ENCODE measurements around the gene VARS2. TPM values are rescaled to one million over a fixed set of nuclear protein-coding genes. Genes with fewer than 3 reads are reported as not detected.
A peak's percentile ranks its signal among the peaks of the same experiment; 100 is the strongest.
"Not testable (repeated sequence)": the region's sequence is repeated elsewhere in the genome, so short reads cannot be mapped to it uniquely, and the experiment has no call there.

VARS2 gene
- total RNA-seq: 24.6 and 26.3 TPM in 2 replicates

GRCh38 chr6:30914076-30914853 lies at the start of gene VARS2:
VARS2 (plus strand) TSS chr6:30914238; CDS start chr6:30914837, 599 bp downstream.
- no peaks in the 10 kb centered on the region for H3K27me3 ChIP-seq (ENCODE audit: control insufficient read depth, insufficient read depth, low read length)
- no peak for FAIRE-seq
- DNase-seq (ENCODE audit: low read depth): peak; percentile 86
- peaks cover 16% of the 10 kb centered on the region for H3K36me3 ChIP-seq (ENCODE audit: control insufficient read depth, insufficient read depth, low read length)
- peak within 1 kb of the TSS; percentile 55 for H3K4me3 ChIP-seq (ENCODE audit: low read depth, low read length)
- TF ChIP-seq, protein P1, sequence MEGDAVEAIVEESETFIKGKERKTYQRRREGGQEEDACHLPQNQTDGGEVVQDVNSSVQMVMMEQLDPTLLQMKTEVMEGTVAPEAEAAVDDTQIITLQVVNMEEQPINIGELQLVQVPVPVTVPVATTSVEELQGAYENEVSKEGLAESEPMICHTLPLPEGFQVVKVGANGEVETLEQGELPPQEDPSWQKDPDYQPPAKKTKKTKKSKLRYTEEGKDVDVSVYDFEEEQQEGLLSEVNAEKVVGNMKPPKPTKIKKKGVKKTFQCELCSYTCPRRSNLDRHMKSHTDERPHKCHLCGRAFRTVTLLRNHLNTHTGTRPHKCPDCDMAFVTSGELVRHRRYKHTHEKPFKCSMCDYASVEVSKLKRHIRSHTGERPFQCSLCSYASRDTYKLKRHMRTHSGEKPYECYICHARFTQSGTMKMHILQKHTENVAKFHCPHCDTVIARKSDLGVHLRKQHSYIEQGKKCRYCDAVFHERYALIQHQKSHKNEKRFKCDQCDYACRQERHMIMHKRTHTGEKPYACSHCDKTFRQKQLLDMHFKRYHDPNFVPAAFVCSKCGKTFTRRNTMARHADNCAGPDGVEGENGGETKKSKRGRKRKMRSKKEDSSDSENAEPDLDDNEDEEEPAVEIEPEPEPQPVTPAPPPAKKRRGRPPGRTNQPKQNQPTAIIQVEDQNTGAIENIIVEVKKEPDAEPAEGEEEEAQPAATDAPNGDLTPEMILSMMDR (IDR thresholded peaks at IDR 0.05; ENCODE audit: insufficient read depth, low read length, severe bottlenecking): peak; percentile 63

- TF ChIP-seq, protein P1 (IDR thresholded peaks at IDR 0.05; ENCODE audit: insufficient read depth, low read length, severe bottlenecking): no peak
- no peak overlapping the region for H3K4me3 ChIP-seq (ENCODE audit: low read depth, low read length)
- FAIRE-seq (no peak), DNase-seq (ENCODE audit: low read depth) (no peak)
- no peaks in the 10 kb centered on the region for H3K27me3 ChIP-seq (ENCODE audit: control insufficient read depth, insufficient read depth, low read length)
- no peaks in the 10 kb centered on the region for H3K36me3 ChIP-seq (ENCODE audit: control insufficient read depth, insufficient read depth, low read length)
These were observed 49.7 kb upstream of the VARS2 start for GRCh38 chr6:30864325-30864724.

DNA sequence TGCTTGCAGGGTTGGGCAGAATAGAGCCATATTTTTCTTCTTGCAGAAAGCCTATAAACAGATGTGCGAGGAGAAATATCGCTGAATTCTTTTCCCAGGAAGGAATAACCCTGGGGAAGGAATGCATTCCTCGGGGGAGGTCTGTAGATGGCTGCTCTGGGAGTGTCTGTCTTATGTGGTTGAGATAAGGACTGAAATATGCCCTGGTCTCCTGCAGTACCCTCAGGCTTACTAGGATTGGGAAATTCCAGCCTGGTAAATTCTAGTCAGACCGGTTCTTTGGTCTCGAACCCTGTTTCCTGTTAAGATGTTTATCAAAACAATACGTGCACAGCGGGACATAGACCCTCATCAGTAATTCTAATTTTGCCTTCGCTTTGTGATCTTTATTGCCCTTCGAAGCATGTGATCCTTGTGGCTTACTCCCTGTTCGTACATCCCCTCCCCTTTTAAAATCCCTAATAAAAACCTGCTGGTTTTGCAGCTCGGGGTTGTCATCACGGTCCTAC lies 44.7 kb upstream of the VARS2 start:
- not testable (repeated sequence) for DNase-seq (ENCODE audit: low read depth); H3K36me3 ChIP-seq (ENCODE audit: control insufficient read depth, insufficient read depth, low read length); H3K27me3 ChIP-seq (ENCODE audit: control insufficient read depth, insufficient read depth, low read length); H3K4me3 ChIP-seq (ENCODE audit: low read depth, low read length); FAIRE-seq

DNA sequence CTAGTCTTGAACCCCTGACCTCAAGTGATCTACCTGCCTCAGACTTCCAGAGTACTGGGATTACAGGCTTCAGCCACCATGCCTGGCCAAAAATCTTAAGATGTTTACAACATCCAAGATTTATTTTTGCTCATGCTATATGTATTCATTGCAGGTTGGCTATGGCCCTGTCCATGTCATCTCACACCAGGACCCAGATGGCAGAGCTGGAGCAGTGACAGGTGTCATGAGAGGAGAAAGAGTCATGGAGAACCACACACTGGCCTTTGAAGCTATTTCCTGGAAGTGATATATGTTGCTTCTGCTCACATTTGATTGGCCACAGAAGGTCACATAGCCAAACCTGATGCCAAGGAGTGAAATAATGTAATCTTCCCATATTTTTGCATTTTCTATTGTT lies 43.5 kb upstream of the VARS2 start:
- H3K36me3 ChIP-seq (ENCODE audit: control insufficient read depth, insufficient read depth, low read length): no peaks in the 10 kb centered on the region
- no peak for DNase-seq (ENCODE audit: low read depth)
- no peak for FAIRE-seq
- no peak overlapping the region for H3K4me3 ChIP-seq (ENCODE audit: low read depth, low read length)
- TF ChIP-seq, protein P1 (IDR thresholded peaks at IDR 0.05; ENCODE audit: insufficient read depth, low read length, severe bottlenecking): no peak
- no peaks in the 10 kb centered on the region for H3K27me3 ChIP-seq (ENCODE audit: control insufficient read depth, insufficient read depth, low read length)

DNA sequence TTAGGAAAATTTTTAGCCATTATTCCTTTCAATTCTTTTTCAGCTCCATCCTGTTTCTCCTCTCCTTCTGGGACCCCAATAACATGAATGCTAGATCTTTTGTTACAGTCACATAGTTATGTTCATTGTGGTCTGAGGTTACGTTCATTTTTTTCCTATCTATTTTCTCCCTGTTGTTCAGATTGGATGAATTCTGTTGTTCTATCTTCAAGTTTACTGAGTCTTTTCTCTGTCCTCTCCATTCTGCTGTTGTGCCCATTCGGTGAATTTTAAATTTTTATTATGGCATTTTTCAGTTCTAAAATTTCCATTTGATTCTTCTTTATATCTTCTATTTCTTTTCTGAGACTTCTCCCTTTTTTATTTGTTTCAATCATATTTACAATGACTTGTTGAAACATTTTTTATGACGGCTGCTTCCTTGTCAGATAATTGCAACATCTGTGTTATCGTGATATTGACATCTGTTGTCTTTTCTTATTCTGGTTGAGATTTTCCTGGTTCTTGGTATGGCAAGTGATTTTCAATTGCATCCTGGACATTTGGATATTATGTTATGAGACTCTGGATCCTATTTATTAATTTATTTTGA lies 42.4 kb upstream of the VARS2 start:
- FAIRE-seq (no peak), DNase-seq (ENCODE audit: low read depth) (no peak)
- TF ChIP-seq, protein P1 (IDR thresholded peaks at IDR 0.05; ENCODE audit: insufficient read depth, low read length, severe bottlenecking): no peak
- H3K36me3 ChIP-seq (ENCODE audit: control insufficient read depth, insufficient read depth, low read length): no peaks in the 10 kb centered on the region
- no peaks in the 10 kb centered on the region for H3K27me3 ChIP-seq (ENCODE audit: control insufficient read depth, insufficient read depth, low read length)
- H3K4me3 ChIP-seq (ENCODE audit: low read depth, low read length): no peak overlapping the region

DNA sequence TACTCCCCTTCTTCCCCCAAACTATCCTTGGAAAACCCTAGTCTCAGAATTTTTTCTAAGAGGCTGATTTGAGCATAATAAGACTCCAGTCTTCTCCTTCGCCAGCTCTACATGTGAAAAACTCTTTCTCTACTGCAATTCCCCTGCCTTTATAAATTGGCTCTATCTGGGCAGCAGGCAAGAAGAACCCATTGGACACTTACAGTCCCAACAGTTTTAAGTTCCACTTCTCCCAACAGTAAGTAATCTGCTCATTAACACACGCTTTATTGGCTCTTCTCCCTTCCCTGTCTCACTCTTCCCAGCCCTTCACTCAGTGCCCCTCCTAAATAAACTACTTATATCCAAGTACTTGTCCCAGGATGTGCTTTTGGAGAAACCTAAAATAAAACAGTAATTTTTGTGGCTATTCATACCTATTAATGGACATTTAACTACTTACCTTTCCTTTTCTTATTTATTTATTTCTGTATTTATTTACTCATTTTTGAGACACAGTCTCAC lies 40.8 kb upstream of the VARS2 start:
- Histone ChIP-seq H3K27me3 (ENCODE audit: control insufficient read depth, insufficient read depth, low read length) (no peaks in the 10 kb centered on the region), H3K4me3 (ENCODE audit: low read depth, low read length) (no peak overlapping the region), H3K36me3 (ENCODE audit: control insufficient read depth, insufficient read depth, low read length) (no peaks in the 10 kb centered on the region)
- no peak for DNase-seq (ENCODE audit: low read depth)
- FAIRE-seq: no peak
- TF ChIP-seq, protein P1 (IDR thresholded peaks at IDR 0.05; ENCODE audit: insufficient read depth, low read length, severe bottlenecking): no peak

DNA sequence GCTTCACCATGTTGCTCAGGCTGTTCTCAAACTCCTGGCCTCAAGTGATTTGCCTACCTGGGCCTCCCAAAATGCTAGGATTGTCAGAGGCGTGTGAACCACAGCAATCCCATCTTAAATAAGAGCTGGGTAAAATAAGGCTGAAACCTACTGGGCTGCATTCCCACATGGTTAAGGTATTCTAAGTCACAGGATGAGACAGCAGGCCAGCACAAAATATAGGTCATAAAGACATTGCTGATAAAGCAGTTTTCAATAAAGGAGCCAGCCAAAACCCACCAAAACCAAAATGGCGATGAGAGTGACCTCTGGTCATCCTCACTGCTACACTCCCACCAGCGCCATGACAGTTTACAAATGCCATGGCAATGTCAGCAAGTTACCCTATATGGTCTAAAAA lies 40.2 kb upstream of the VARS2 start:
- not testable (repeated sequence) for H3K4me3 ChIP-seq (ENCODE audit: low read depth, low read length); H3K27me3 ChIP-seq (ENCODE audit: control insufficient read depth, insufficient read depth, low read length); H3K36me3 ChIP-seq (ENCODE audit: control insufficient read depth, insufficient read depth, low read length); FAIRE-seq; DNase-seq (ENCODE audit: low read depth)
